HG02642 (cell line): ENCODE results near the gene TEP1.

ENCODE experiments used
- ATAC-seq: cut with Tn5 transposase; IDR thresholded peaks from one replicate; pipeline ENCODE4 v1.9.1; 2021; ENCODE audit warnings: mild to moderate bottlenecking; ENCODE audit not compliant: unreplicated experiment, poor library complexity

Gene TEP1

DNA sequence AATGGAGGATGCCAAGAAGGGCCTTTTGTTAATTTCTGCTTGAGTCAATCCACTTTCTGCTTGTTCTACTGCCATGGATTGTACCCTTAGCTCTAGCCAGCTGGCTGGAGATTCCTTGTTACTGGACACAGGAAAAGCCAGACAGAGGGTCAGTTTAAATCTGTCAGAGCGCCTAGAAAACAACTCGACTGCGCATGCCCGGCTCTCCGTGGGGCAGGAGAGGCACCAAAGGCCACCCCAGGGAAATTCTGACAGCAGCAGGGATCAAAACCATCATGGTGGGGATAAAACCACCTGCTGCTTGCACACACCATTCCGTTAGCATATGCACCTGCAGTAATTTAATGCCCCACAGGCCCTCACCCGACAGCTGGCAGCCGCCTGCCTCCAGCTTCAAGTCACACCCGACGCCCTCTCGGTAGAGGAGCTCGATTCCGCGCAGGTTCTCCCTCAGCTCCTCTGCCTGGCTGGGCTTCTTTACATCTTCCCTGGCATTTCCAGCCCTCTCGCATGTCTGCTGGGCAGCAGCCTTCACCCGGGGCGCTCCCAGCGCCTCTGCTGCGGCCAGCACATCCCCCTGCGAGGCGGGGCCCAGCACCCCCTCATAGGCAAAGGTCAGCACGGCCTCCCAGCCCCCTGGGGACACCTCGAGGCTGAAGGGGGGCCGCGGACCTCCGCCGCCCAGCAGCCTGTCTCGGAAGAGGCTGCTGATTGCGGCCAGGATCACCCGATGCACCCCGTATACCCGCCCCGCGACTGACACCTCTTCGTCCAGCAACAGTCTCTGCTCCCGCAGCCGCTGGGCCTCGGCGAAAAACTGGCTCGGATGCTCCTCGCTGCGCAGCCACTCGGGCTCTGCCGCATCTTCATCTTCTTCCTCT, 21.6 kb upstream of the TEP1 start:
- no peak for ATAC-seq

DNA sequence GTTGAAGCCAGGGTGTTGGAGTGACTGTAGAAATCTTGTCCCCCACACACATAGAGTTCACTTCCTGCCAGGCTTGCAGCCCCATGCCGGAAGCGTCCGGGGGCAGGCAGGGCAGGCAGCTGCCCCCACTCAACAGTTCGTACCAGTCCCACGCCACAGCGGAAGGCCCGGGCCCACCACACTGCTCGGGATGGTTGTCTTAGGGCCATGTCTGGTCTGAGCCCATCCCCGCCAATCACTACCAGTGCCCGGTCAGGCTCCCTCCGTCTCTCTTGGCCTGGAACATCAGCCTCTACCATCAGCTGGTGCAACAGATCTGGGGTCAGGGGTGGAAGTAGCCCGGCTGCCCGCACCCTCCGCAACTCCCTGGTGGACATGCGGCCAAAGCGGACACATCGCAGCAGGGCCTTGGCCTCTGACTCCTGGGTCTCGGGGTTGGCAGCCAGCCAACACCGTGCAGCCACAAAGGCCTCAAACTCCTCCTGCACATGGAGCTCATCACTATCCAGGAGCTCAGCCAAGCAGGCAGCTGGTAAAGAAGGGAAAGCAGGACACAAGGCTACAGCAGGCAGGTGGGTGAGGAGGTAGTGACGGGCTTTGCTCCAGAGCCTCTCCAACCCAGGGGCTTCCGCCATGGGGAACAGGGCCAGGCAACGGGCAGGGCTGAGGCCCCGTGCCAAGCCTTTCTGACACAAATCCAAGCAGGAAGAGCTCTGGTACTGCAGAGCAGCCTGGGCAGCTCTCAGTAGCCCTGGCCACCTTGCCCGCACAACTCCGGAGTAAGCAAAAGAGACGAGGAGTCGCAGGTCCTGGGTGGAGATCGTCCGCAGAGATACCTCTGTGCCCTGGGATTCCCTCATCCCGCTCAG, 16.7 kb upstream of the TEP1 start:
- ATAC-seq = no peak

DNA sequence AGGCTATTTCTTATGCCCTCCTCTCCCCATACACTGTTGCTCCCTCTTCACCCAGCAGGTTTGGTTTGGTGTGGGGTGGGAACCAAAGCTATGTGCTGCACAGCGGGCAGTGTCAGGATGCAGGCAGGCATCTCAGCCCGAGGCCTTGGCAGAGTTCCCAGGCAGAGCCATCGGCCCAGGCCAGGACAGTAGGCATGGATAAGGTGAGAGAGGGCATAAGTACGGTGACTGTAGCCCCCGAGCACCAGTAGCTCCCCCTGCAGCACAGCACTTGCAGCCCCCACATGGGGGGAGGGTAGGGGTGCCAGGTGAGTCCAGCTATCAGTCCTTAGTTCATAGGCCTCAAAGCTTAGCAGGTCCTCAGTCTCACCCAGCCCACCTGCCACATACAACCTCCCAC, 15.5 kb upstream of the TEP1 start:
- no peak for ATAC-seq

DNA sequence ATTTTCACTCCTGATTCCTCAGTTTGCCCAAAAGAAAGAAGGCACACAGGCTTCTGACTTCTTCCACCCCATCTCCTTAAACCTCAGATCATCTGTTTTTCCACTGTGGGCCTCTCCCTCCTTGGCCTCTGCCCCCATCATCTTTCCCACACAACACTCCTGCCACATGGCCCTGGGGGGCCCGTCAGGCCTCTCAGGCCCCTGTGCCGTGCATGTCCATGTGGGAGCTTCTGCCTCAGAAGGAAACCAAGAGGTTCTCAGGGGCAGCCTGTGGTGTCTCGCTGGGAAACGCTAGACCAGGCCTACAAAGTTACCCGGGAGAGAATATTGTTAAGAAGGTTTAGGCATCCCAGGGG, 14.7 kb upstream of the TEP1 start:
- ATAC-seq = peak; percentile 46

DNA sequence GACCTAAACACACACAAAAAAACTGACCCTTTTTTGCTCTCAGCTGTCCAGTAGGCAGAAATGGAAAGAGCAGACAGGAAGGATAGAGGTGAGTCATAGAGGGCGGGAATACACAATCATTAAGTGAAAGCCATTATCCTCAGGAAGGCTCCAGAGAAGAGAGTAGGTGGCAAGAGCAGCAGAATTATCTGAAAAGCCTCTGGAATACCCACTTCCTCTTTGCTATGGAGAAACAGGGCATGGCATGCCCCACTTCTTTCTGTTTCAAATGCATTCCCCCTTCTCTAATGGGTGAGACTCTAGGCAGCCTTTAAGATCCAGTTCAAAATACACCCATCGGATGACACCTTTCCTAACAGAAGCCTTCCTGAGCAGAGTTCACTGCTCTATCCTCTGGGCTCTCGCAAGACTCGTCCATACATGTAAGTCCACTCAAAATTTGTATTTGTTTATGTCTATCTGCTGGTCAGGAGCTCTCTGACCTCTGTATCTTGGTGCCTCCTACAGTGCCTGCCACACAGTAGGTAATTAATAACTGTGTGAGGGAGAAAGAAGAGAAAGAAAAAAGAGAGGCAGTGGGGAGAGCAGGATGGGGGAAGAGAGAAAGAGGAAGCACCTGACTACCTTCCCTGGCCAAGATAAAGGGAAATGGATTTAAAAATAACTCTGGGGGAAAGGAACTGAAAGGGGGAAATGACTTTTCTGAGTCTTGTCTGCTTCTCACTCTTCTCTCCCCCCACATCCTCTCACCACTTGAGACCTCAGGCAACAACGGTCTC, 14.1 kb upstream of the TEP1 start:
- ATAC-seq = peak; percentile 72

DNA sequence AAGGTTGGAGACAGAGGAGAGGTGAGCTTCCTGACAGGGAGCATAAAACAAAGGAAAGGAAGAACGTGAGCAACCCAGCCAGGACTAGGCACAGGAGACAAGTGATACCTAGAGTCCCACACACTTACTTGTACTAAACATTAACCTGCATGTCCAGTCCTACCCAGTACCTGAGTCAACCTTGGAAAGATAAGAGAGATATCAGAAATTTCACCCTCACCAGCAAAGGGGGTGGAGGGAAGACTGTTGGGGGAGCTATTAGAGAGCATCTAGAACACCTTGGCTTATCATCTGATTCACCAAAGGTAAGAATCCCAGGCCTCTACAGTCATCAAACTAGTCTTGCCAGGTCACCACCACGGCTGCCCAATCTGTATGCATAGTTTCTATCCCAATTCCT, 11.6 kb upstream of the TEP1 start:
- ATAC-seq = no peak

DNA sequence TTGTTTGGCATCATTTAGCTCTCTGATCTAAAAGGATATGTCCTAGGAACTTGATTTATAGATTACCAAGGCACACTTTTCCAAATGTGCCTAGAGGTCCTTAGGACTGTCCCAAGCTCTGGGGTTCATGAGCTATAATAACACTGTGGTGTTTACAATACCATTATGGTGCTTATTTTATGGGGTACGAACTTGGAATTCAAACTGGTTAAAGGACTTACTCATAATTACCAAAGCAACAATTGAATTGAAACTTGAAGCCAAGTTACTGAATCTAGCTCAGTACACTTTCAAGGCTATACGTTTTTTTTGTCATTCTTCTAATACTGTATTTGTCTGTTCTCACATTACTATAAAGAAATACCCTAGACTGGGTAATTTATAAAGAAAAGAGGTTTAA, 9.6 kb upstream of the TEP1 start:
- ATAC-seq = no peak

DNA sequence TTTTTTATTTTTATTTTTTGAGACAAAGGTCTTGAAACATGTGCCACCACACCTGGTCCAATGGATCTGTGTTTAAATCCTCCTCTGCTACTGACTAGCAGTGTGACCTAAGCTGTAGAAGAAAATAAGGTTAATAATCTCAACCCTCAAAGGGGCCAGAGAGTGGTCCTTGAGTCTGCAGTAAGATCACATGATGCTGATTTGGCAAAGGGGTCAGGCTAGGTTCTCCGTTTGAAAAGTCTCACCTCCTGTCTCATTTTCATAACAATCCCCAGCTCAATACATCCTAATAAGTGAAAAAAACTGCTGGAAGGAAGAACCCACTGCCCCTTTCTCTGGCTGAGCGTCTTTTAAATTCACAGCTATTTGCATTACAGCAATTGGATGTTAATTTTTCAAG, 8.0 kb upstream of the TEP1 start:
- no peak for ATAC-seq

DNA sequence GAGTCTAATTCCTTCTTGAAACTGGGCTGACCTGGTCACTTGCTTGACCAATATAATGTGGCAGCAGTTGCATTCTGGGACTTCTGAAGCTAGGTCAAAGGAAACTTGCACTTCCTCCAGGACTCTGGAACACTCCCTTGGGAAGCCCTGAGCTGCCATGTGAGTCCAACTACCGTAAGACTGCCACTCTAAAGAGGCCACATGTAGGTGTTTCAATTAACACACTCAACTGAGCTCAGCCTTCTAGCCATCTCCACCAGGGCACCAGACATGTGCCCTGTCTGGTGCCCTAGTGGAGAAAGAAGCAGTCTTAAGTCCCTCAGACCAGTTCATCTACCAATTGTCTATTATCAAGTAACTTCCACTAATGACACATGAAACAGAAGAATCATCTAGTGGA, 6.1 kb upstream of the TEP1 start:
- no peak for ATAC-seq

DNA sequence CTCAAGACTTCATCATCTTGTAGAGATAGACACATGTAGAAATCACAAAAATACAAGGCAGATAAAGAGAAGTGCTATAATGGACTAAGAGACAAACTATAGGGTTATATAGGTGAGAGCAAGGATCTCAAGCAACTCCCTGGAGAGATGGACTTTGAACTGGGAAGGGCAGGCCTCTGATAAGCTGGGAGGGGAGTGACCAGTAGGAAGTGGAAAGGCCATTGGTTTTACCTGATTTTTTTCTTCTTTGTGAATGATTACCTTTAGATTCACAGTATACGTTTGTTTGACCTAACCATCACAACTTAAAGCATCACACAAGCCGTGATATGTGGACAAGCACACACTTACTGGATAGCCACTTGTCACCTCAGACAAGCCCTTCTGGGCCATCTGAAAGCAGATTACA, 5.2 kb upstream of the TEP1 start:
- ATAC-seq = no peak

DNA sequence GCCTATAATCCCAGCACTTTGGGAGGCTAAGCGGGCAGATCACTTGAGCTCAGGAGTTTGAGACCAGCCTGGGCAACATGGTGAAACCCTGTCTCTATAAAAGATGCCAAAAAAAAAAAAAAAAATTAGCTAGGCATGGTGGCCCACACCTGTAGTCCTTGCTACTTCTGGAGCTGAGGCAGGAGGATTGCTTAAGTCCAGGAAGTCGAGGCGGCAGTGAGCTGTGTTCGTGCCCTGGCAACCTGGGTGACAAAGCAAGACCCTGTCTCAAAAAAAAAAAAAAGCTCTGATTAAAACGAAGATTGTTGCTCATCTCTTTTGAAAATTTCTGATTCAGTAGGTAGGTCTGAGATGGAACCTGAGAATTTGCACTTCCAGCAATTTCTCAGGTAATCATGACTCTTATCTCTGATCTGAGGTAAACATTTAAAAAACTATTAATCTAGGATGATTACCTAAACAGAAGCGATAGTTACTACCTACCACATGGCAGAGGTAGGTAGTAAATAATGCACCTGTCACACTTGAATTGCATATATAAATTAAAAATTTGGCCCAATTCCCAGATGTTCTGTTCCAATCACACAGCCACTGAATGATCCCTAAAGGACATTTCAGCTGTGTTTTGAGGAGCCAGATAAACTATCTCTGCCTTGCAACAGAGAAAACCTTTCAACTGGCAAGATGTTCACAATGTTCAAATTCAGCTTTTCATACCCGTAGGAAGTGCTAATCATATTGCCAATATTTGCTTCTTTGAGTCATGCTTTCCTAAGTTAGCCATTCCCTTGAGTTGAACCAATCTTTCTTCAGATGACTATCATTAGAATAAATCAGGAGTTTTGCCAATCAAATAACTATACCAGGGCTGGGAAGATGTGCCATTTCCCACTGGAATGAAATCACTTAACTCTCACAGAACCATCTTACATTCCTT, 4.2 kb upstream of the TEP1 start:
- no peak for ATAC-seq

DNA sequence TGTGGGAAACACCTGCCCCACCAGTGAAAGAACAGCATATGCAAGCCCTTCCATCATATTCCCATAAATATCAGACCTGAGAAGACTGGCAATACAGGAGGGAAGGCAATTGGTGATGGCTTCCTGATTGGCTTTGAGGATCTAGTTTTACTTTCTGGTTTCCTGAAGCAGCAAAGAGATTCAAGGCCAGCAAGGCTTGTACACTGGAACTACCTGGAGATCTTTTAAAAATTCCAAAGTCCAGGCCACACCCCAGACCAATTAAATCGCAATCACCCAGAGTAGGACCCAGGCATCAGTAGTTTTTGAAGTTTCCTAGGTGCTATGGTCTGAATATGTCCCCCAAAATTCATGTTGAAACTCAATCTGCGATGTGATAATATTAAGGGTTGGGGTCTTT, 2.9 kb upstream of the TEP1 start:
- no peak for ATAC-seq

DNA sequence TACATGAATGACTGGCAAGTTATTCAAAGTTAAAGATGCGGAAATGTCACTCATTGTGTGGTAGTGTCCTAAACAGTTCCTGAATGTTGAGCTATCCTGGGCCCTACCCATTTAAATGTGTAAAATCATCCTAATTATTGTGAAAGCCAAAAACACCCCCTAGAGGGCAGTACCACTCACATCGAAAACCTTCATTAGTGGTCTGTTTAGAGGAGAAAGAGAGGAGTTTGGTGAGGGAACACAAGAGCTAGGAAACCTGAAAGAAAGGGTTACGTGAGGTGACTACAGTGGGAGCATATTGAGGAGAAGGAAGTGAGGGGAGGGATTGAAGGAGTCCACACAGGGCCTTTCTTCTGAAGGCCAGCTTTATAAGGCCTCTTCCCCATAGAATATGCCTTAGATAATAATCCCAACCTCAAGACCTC, 2.5 kb upstream of the TEP1 start:
- ATAC-seq = peak; percentile 41

DNA sequence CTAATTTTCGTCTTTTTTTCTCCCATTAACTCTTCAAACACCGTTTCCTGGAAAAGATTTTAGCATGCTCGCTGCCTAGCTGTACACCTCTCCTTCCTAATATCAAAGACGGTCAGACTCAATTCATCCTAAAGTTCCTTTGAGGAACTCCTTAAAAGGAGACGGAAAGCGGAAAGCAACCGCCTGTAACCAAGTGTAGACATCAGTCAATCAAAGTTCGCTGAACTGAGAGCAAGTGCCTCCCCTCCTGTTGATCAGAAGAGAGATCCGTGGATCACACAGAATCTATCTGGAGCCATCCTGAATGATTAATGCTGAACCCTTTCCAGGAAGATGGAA, 412 bp upstream of the TEP1 start:
- ATAC-seq = peak; percentile 37

DNA sequence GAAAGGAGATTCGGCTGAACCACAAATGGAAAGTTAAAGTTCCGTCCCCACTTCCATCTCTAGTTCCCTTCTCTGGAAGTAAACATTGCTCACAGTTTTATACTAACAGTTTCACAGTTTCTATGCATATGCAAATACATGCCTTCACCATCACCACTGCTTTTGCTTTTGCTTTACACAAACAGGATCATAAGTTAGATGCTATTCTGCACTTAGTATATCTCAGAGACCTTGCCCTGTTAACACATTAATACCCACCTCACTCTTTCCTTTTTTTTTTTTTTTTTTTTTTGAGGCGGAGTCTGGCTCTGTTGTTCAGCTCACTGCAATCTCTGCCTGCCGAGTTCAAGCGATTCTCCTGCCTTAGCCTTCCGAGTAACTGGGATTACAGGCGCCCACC, 890 bp downstream of the TEP1 start:
- ATAC-seq = peak; percentile 61

DNA sequence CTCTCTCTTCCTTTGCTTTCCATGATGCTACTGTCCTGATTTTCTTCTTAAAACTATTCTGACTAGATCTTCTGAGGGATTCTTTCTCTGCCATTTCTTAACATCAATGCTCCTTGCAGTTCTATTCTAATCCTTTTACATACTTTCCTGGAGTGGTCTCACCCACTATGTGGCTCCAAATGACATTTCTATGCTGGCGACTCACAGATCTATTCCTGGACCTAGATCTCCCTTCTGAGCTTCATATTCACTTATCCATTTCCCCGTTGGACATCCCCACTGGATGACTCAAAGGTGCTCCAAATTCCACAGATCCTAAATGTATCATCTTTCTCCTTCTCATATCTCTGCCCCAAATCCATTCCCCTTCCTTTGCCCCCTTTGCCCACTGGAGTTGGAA, 4.1 kb downstream of the TEP1 start:
- no peak for ATAC-seq

DNA sequence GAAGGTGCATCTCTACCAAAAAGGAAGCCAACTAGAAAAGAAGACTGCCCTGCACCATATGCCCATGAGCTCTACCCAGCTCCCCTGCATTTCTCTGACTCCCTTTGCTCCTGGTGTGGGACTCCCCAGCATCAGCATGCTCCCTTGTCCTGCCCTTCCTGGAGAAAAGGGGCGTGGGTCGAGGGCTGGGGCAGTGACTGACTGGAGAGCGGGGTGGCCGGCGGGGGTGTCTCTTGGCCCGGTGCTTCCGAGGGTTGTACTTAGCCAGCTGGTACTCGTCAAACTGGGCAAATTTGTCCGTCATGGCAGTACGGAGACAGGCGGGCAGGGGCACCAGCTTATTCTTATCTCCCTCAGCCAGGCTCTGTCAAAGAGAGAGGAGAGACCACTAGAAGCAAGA, 9.8 kb downstream of the TEP1 start:
- no peak for ATAC-seq

DNA sequence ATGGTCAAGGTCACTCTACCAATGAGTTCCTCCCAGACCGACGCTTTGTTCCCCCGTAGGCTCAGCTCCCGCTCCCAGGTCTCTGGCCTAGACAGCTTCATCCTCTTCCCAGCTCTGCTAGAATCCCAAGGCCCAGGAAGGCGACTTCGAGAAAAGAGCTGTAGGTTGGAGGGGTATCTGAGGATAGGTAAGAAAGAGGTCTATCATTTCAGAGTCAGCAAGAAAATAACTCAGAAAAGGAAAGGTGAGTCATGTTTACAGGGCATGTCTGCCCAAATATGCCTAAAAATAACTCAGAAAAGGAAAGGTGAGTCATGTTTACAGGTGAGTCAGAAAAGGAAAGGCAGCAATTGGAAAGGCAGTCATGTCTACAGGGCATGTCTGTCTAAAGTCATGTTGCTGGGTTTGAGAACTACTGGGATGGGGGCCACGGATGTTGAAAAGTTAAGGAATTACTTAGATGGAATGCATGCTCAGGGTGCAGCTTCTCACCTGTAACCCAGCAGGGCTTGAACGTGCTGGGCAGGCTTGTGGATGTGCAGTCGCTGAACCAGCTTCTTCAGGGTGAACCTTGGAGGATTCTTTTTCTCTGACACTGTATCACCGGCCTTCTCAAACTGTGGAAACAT, 12.2 kb downstream of the TEP1 start:
- ATAC-seq = no peak

DNA sequence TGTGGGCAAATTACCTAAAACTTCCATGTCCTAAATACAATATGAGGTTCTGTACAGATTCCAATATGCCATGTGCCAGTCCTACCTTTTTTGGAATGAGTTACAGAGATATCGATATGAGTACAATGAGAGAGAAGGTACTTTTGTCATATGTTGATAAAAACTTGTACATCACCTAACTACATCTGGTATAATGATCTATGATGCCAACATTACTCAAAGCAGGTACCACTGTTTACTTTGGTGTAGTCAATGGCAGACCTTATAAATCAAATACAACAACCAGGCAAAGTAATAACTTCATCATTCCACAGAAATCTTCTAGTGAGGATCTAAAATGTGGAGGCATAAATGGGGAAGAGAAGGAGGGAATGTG, 12.7 kb downstream of the TEP1 start:
- no peak for ATAC-seq

DNA sequence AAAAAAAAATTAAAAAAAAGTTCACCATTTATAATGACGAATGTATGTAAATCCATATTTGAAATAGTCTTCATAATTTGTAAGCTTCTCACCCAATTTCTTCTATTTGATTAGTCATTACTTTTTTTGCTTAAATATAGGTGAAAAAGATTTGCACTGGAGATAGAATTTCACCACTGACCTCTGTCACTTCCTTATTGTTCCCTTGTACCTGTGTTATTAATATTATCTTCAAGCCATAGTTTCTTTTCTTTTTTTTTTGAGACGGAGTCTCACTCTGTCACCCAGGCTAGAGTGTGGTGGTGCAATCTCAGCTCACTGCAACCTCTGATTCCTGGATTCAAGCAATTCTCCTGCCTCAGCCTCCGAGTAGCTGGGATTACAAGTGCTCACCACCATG, 15.8 kb downstream of the TEP1 start:
- no peak for ATAC-seq
